Mesothelial cell of epicardium (in vitro differentiated cells): ENCODE results near the gene ST6GALNAC2. TPM values are rescaled to one million over a fixed set of nuclear protein-coding genes. Genes with fewer than 3 reads are reported as not detected.

Experiments
- DNase-seq, 2 experiments: peaks; one replicate each; pipeline ENCODE4 v3.0.0; 2021; ENCODE audit warnings: low spot score in 2 of 2; ENCODE audit not compliant: unreplicated experiment in 2 of 2
- H3K27ac Mint-ChIP-seq: 2 replicates; pipeline ENCODE4 v1.8.0; 2021; ENCODE audit warnings: mixed read lengths
- H3K27me3 Mint-ChIP-seq: 2 replicates; pipeline ENCODE4 v1.8.0; 2021; ENCODE audit warnings: low read depth, mixed read lengths
- H3K36me3 Mint-ChIP-seq: 2 replicates; pipeline ENCODE4 v1.8.0; 2021; ENCODE audit warnings: mixed read lengths
- H3K4me1 Mint-ChIP-seq: 2 replicates; pipeline ENCODE4 v1.8.0; 2021; ENCODE audit warnings: mixed read lengths
- H3K4me3 Mint-ChIP-seq: 2 replicates; pipeline ENCODE4 v1.8.0; 2021; ENCODE audit warnings: mild to moderate bottlenecking, moderate library complexity, mixed read lengths
- H3K9me3 Mint-ChIP-seq: 2 replicates; pipeline ENCODE4 v1.8.0; 2021; ENCODE audit warnings: mixed read lengths
- total RNA-seq: library from RNA; stranded (reverse); gene quantifications from 3 replicates; pipeline ENCODE4 v1.2.1, GENCODE V29; 2021
- TF ChIP-seq, protein P1 (sequence below): fragments of 200-600 bp; sonication (generic); IDR thresholded peaks from one replicate; pipeline ENCODE4 v1.5.0; 2021; ENCODE audit warnings: antibody characterized with exemption; ENCODE audit not compliant: unreplicated experiment

ST6GALNAC2 gene
- total RNA-seq, 1 donor from 2014 or later = 1.3 TPM

DNA sequence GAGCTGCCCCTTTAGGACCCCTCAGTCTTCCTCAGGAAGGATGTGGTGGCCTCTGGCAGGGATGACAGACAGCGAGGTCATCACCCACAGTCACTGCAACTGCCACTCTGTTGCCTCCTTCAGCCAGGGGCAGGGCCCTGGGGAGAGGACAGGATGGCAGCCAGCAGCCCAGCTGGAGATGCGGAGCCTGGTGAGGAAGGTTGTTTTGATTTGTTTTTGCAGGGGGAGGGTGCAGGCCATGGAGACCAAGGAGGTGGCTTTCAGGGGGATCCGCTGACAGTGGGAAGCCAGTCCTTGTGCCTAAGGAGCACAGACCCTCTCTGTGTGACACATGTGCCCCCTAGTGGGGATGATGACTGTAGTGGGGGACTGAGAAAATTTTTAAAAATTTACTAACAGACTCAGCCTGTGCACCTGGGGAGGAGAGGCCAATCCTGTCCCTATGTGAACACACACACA, 38.4 kb downstream of the ST6GALNAC2 start:
- H3K4me3 Mint-ChIP-seq = no peak overlapping the region
- DNase-seq = peak in 1 of 2 experiments; percentile 64
- no peaks in the 10 kb centered on the region for H3K9me3 Mint-ChIP-seq
- peaks cover 30% of the 10 kb centered on the region for H3K4me1 Mint-ChIP-seq
- TF ChIP-seq, protein P1, sequence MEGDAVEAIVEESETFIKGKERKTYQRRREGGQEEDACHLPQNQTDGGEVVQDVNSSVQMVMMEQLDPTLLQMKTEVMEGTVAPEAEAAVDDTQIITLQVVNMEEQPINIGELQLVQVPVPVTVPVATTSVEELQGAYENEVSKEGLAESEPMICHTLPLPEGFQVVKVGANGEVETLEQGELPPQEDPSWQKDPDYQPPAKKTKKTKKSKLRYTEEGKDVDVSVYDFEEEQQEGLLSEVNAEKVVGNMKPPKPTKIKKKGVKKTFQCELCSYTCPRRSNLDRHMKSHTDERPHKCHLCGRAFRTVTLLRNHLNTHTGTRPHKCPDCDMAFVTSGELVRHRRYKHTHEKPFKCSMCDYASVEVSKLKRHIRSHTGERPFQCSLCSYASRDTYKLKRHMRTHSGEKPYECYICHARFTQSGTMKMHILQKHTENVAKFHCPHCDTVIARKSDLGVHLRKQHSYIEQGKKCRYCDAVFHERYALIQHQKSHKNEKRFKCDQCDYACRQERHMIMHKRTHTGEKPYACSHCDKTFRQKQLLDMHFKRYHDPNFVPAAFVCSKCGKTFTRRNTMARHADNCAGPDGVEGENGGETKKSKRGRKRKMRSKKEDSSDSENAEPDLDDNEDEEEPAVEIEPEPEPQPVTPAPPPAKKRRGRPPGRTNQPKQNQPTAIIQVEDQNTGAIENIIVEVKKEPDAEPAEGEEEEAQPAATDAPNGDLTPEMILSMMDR = peak; percentile 52
- no peak overlapping the region for H3K27ac Mint-ChIP-seq
- H3K27me3 Mint-ChIP-seq = no peaks in the 10 kb centered on the region
- H3K36me3 Mint-ChIP-seq = no peaks in the 10 kb centered on the region

DNA sequence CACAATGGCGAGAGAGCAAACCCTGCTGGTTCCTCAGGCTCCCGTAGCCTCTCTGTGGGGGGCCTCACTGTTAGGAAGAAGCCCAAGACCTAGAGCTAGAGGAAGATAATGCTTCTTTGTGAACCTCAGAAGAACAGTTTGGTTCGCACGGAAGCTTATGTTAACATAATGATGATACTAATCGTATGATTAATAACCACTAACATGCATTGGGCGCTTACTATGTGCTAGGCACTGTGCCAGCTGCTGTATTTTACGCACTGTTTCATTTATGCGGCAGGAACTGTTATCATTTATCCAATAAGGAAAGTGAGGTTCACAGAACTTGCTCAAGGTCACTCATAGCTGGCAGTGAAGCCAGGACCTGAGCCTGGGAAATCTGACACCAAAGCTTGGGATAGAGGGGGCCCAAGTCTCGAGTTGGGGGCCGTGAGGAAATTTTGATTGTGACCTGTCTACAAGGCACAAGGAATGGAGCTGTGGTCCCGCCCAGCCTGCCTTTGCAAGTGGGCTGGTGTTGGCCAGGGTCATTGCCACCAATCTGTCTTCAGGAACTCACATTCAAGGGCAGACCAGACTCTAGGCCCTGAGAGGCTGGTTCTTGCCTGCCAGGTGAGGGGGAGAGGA, 39.0 kb downstream of the ST6GALNAC2 start:
- Mint-ChIP-seq H3K27me3 (peaks cover 3% of the 10 kb centered on the region), H3K4me3 (no peak overlapping the region), H3K9me3 (no peaks in the 10 kb centered on the region), H3K36me3 (no peaks in the 10 kb centered on the region), H3K4me1 (peaks cover 35% of the 10 kb centered on the region), H3K27ac (no peak overlapping the region)
- no peak for DNase-seq
- TF ChIP-seq, protein P1 = no peak

DNA sequence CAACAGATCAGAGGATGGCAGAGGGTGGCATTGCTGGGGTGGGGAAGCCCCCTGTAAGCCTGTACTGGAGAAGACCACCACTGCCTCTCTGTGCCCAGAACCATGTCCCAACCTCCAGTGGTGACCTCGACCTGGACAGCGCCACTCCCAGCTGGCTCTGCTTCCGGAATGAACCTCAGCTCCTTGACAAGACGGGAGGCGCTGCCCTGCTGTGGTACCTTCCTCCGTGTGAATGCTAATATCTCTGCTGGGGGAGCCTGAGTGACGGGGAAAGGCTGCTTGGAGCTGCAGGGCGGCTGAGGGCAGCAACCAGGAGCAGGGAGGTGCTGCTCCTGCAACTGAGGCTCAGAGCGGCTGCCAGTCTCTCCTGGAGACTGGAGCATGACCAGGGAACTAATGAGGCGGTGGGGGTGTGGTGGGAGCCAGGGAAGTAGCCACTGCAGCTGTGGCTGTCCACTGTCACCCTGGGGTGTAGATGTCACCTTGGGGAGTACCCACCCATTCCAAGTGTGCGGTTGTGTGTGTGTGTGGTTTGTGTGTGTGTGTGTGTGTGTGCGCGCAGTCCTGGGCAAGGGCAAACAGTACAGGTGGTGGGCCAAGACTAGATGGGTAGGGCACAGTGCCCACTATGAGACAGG, 39.6 kb downstream of the ST6GALNAC2 start:
- H3K27me3 Mint-ChIP-seq = peaks cover 4% of the 10 kb centered on the region
- no peak overlapping the region for H3K27ac Mint-ChIP-seq
- H3K4me3 Mint-ChIP-seq = no peak overlapping the region
- TF ChIP-seq, protein P1 = no peak
- H3K4me1 Mint-ChIP-seq = peaks cover 39% of the 10 kb centered on the region
- no peak for DNase-seq
- H3K9me3 Mint-ChIP-seq = no peaks in the 10 kb centered on the region
- no peaks in the 10 kb centered on the region for H3K36me3 Mint-ChIP-seq

DNA sequence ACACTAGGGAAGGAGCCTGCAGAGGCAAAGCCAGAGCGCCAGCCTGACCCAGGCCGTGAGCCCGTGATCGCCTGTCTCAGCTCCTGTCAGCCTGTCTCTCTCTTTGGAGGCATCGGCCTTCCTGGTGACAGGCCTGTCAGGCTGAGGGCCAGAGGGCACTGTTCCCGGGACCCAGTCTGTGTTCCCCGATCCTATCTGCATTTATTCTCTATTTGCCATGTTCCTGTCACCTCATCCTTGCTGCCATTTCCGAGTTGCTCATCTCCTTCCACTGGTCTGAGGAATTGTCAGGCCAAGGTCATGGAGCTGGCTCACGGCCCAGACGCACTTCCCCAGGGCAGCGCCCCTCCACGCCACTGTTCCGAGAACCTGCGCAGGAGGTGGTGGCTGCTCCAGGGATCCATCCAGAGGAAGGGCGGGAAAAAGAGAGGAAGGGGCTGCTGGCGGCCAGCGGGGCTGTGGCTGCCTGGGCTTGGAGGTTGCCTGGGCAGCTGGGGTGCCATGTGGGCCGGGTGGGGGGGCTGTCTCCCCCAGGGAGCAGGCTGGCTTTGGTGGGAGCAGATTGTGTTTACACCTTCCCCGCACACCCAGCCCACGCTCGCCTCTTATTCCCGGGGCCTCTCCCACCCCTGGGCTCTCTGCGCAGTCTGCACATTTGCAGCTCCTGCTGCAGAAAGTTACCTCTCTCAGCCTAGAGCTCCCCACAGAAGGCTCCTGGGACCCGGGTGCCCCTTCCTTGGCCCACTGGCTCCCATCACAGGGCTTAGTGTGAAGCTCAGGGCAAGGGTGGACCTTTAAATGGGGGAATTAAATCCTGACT, 40.9 kb downstream of the ST6GALNAC2 start:
- peaks cover 41% of the 10 kb centered on the region for H3K4me1 Mint-ChIP-seq
- no peaks in the 10 kb centered on the region for H3K9me3 Mint-ChIP-seq
- H3K36me3 Mint-ChIP-seq = no peaks in the 10 kb centered on the region
- DNase-seq = no peak
- H3K27me3 Mint-ChIP-seq = peaks cover 5% of the 10 kb centered on the region
- TF ChIP-seq, protein P1 = no peak
- H3K4me3 Mint-ChIP-seq = peak overlapping the region; percentile 54
- peak overlapping the region; percentile 93 for H3K27ac Mint-ChIP-seq

DNA sequence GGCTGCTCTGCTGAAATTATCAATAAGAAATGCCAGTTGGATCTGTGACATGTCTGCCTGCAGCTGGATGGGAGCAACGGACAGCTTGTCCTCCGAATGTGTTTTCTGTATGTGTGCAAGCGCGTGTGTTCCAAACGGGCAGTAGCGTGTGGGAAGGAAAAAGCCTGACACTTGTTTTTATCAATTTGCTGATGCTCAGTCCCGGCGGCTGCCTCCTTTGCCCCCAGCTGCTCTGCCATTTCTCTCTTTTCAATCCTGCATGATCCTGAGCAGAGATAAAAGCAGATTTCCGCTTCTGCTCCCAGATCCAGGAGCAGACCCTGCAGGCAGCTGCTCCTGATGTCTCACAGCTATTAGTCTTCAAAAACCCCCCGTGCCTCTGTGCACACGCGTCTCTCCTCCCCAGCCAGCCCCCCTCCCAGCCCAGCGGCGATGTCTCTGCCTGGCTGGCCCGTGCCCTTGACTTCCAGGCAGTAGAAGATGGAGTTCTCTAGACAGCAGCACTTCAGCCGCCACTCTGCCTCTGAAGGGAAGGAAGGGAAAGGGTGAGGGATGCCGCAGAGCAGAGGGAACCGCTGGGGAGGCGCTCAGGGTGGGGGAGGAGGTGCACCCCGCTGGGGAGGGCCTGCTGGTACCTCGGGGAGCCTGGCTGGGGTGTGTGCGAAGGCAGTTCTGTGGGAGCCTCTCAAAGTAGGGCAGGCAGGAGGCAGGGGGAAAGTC, 41.7 kb downstream of the ST6GALNAC2 start:
- peaks cover 49% of the 10 kb centered on the region for H3K4me1 Mint-ChIP-seq
- TF ChIP-seq, protein P1 = no peak
- peak overlapping the region; percentile 54 for H3K4me3 Mint-ChIP-seq
- peaks cover 12% of the 10 kb centered on the region for H3K27me3 Mint-ChIP-seq
- DNase-seq = peak in 1 of 2 experiments; percentile 60
- H3K27ac Mint-ChIP-seq = peak overlapping the region; percentile 93
- H3K36me3 Mint-ChIP-seq = no peaks in the 10 kb centered on the region
- H3K9me3 Mint-ChIP-seq = no peaks in the 10 kb centered on the region
